Measurements from ENCODE around the gene PARG.
"Not testable (repeated sequence)": the region's sequence is repeated elsewhere in the genome, so short reads cannot be mapped to it uniquely, and the experiment has no call there.

DNA sequence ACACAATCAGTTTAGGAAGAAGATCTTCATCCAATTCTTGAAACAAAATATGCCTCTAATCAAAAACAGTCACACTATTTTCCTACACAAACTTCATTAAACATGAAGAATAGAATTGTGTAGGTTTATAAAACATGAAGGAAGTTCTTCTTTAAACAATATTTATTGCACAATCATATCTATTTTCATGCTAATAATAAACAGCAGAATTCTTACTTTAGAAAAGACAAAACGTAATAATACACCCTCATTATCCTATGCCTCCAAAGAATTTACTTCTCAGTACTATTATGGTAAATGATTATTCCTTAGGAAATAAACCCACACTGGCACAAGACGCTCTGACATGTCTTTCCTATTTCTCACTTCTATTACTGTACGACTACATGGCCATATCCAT is 41.4 kb downstream of the PARG start:
- TF ChIP-seq, protein P1, sequence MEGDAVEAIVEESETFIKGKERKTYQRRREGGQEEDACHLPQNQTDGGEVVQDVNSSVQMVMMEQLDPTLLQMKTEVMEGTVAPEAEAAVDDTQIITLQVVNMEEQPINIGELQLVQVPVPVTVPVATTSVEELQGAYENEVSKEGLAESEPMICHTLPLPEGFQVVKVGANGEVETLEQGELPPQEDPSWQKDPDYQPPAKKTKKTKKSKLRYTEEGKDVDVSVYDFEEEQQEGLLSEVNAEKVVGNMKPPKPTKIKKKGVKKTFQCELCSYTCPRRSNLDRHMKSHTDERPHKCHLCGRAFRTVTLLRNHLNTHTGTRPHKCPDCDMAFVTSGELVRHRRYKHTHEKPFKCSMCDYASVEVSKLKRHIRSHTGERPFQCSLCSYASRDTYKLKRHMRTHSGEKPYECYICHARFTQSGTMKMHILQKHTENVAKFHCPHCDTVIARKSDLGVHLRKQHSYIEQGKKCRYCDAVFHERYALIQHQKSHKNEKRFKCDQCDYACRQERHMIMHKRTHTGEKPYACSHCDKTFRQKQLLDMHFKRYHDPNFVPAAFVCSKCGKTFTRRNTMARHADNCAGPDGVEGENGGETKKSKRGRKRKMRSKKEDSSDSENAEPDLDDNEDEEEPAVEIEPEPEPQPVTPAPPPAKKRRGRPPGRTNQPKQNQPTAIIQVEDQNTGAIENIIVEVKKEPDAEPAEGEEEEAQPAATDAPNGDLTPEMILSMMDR (IDR thresholded peaks at IDR 0.05), result not testable (repeated sequence)
- not testable (repeated sequence) for TF ChIP-seq POLR2A (IDR thresholded peaks at IDR 0.05)
